ENCODE results near the gene RPL18A.

RPL18A gene

GRCh38 chr19:17863520-17864182, 3.9 kb downstream of the RPL18A start:
- no peak overlapping the region for H3K27ac ChIP-seq (ENCODE audit: extremely low read depth, low read depth, low read length)
- no peak overlapping the region for H3K4me3 ChIP-seq (ENCODE audit: low read depth, low read length)
- H3K36me3 ChIP-seq (ENCODE audit: control insufficient read depth in 2 of 2, insufficient read depth in 1 of 2, low read length in 2 of 2): peaks cover 0 to 60% of the 10 kb centered on the region in 2 experiments; a peak in 2 of 3 replicates
- ChIA-PET CTCF (interaction anchor here (0.6 to 1.5 kb wide), 4 partner anchors 8 to 529 kb away, joined by 3 to 9 read pairs (median 4); partner anchors contain the start of genes ANO8 and CCDC124), POLR2A (interaction anchor here (0.6 to 1.6 kb wide), 2 partner anchors 69 to 460 kb away, joined by 3 to 5 read pairs; partner anchors contain the start of gene CCDC124)
- H3K9me3 ChIP-seq (ENCODE audit: control insufficient read depth, insufficient read depth, low read depth, low read length): no peaks in the 10 kb centered on the region
- H3K4me1 ChIP-seq (ENCODE audit: control insufficient read depth, insufficient read depth, low read length): 0 out of 2 replicates have a peak, but pooled peaks cover 3% of the 10 kb centered on the region
- TF ChIP-seq KLF9 (tag by site-specific recombination; IDR thresholded peaks at IDR 0.05; ENCODE audit: low read depth) (no peak), ZNF350 (tag by site-specific recombination; IDR thresholded peaks at IDR 0.05) (no peak), ZNF658 (tag by site-specific recombination; IDR thresholded peaks at IDR 0.05) (no peak), IKZF3 (tag by site-specific recombination; IDR thresholded peaks at IDR 0.05) (peak; percentile 54), GFI1B (tag by site-specific recombination; IDR thresholded peaks at IDR 0.05) (no peak), ZIC2 (tag by site-specific recombination; IDR thresholded peaks at IDR 0.05) (peak; percentile 85), BCL11A (tag by site-specific recombination; IDR thresholded peaks at IDR 0.05; ENCODE audit: low read depth) (no peak), ZNF707 (tag by site-specific recombination; IDR thresholded peaks at IDR 0.05) (no peak), ZNF302 (tag by site-specific recombination; IDR thresholded peaks at IDR 0.05; ENCODE audit: low read depth) (no peak), ZNF837 (tag by site-specific recombination; IDR thresholded peaks at IDR 0.05) (no peak), GLI2 (tag by site-specific recombination; IDR thresholded peaks at IDR 0.05; ENCODE audit: borderline replicate concordance, low read depth) (no peak), TCF7L2 (IDR thresholded peaks at IDR 0.05; ENCODE audit: borderline replicate concordance, low read depth, low read length) (no peak), GLIS1 (tag by site-specific recombination; IDR thresholded peaks at IDR 0.05) (peak; percentile 80), ZNF2 (tag by site-specific recombination; IDR thresholded peaks at IDR 0.05) (no peak), PRDM4 (tag by site-specific recombination; IDR thresholded peaks at IDR 0.05) (no peak), ZFP3 (tag by site-specific recombination; IDR thresholded peaks at IDR 0.05; ENCODE audit: low read depth) (no peak), ZNF777 (tag by site-specific recombination; IDR thresholded peaks at IDR 0.05; ENCODE audit: borderline replicate concordance) (no peak), WT1 (tag by site-specific recombination; IDR thresholded peaks at IDR 0.05) (0 out of 2 replicates have a peak, but pooled peaks have one; percentile 37), ZNF747 (tag by site-specific recombination; IDR thresholded peaks at IDR 0.05) (no peak), HOXA7 (CRISPR knock-in tag; IDR thresholded peaks at IDR 0.05; ENCODE audit: borderline replicate concordance) (no peak), ZNF596 (tag by site-specific recombination; IDR thresholded peaks at IDR 0.05) (no peak), KLF8 (tag by site-specific recombination; IDR thresholded peaks at IDR 0.05) (peak; percentile 18; the same call in 1 of the 2 replicates), ZBTB1 (tag by site-specific recombination; IDR thresholded peaks at IDR 0.05) (no peak)
- TF ChIP-seq, protein P1, sequence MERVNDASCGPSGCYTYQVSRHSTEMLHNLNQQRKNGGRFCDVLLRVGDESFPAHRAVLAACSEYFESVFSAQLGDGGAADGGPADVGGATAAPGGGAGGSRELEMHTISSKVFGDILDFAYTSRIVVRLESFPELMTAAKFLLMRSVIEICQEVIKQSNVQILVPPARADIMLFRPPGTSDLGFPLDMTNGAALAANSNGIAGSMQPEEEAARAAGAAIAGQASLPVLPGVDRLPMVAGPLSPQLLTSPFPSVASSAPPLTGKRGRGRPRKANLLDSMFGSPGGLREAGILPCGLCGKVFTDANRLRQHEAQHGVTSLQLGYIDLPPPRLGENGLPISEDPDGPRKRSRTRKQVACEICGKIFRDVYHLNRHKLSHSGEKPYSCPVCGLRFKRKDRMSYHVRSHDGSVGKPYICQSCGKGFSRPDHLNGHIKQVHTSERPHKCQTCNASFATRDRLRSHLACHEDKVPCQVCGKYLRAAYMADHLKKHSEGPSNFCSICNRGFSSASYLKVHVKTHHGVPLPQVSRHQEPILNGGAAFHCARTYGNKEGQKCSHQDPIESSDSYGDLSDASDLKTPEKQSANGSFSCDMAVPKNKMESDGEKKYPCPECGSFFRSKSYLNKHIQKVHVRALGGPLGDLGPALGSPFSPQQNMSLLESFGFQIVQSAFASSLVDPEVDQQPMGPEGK (tag by site-specific recombination; IDR thresholded peaks at IDR 0.05): 0 out of 2 replicates have a peak, but pooled peaks have one; percentile 13

Measured in HEK293 (cell line).